ENCODE measurements around the gene OPN1MW. TPM values are rescaled to one million over a fixed set of nuclear protein-coding genes. Genes with fewer than 3 reads are reported as not detected.
"Not testable (repeated sequence)": the region's sequence is repeated elsewhere in the genome, so short reads cannot be mapped to it uniquely, and the experiment has no call there.

The OPN1MW gene
- polyA plus RNA-seq (ENCODE audit: insufficient read length), result not detected

DNA sequence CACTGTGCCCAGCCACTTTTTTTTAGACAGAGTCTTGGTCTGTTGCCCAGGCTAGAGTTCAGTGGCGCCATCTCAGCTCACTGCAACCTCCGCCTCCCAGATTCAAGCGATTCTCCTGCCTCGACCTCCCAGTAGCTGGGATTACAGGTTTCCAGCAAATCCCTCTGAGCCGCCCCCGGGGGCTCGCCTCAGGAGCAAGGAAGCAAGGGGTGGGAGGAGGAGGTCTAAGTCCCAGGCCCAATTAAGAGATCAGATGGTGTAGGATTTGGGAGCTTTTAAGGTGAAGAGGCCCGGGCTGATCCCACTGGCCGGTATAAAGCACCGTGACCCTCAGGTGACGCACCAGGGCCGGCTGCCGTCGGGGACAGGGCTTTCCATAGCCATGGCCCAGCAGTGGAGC, at the start of gene OPN1MW:
OPN1MW (plus strand) TSS at position 301 of the 400 bp plus-strand sequence; CDS start at position 383, 82 bp downstream.
- not testable (repeated sequence) for DNase-seq

DNA sequence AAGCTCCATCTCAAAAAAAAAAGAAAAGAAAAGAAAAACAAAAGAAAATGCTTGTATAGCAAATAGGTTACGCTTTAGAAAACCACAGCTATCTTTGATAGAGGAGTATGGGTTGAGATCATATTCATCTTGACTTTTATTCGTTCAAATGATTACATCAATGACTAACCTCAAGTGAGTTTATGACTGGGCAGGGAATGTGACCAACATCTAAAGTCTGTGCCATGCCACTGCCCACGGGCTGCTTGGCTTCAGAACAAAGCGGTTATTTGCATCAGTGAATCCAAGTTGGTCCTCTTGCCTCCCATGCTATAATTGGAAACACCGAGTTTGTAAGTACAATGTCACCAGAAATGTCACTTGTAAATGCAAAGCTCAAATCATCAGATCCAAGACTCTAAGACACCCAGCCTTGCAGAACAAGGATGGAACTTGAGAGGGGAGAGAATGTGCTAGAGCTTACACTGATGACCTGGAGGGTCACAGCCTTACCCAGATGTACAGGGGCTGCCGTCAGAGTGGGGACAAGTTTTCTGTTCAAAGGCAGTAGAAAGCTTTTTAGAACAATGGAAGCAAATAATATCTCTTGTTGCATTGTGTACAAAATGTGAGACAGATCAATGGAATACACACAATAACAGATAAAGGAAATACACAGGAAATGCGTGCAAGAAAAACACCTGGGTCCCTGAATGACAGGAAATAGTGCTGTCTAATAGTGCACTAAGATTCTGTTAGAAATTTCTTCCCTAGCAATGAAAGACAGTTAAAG, 46.8 kb upstream of the OPN1MW start:
- no peak for DNase-seq

DNA sequence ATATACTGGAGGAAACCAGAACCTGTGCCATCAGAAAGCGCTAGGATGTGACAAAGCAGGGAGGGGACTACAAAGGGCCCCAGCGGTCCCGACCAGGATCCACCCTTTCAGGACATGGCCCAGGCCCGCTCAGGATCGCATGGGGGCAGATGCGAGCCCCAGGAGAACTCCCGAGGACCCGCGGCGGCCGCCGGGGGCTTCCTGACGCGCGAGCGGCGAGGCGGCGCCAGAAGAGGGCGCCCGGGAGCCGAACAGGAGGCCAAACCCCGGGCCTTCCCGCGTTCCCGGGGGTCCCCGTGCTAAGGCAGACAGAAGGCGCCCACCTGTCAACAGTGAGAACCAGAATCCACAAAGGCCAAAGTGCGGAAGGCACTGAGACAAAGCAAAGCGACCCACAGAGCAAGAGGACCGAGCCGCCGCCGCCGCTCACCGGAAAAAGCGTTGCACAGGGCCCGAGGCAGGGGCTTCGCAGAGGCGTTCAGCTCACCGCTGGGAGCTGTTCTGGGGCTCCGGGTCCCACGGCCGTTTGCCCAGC, 45.7 kb upstream of the OPN1MW start:
- peak; percentile 57 for DNase-seq

DNA sequence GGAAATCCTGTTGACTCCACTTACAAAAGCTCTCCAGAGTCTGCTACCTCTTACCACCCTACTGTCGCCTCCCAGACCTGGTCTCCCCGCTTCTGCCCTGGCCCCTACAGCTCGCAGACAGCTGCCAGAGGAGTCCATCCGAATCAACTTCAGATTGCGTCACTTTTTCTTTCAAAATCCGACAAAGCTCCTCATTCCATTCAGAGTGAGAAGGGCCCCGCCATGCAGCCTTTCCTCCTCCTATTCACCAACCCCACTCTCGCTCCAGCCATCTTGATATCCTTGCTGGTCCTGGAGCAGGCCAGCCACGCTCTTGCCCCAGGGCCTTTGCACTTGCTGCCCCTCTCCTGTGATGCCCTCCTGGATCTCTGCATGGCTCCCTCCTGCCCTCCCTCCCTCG, 43.5 kb upstream of the OPN1MW start:
- no peak for DNase-seq

DNA sequence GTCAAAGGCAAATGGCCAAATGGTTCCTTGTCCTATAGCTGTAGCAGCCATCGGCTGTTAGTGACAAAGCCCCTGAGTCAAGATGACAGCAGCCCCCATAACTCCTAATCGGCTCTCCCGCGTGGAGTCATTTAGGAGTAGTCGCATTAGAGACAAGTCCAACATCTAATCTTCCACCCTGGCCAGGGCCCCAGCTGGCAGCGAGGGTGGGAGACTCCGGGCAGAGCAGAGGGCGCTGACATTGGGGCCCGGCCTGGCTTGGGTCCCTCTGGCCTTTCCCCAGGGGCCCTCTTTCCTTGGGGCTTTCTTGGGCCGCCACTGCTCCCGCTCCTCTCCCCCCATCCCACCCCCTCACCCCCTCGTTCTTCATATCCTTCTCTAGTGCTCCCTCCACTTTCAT, 42.2 kb upstream of the OPN1MW start:
- DNase-seq, result no peak

DNA sequence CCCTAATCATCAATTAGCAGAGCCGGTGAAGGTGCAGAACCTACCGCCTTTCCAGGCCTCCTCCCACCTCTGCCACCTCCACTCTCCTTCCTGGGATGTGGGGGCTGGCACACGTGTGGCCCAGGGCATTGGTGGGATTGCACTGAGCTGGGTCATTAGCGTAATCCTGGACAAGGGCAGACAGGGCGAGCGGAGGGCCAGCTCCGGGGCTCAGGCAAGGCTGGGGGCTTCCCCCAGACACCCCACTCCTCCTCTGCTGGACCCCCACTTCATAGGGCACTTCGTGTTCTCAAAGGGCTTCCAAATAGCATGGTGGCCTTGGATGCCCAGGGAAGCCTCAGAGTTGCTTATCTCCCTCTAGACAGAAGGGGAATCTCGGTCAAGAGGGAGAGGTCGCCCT, 41.7 kb upstream of the OPN1MW start:
- no peak for DNase-seq

DNA sequence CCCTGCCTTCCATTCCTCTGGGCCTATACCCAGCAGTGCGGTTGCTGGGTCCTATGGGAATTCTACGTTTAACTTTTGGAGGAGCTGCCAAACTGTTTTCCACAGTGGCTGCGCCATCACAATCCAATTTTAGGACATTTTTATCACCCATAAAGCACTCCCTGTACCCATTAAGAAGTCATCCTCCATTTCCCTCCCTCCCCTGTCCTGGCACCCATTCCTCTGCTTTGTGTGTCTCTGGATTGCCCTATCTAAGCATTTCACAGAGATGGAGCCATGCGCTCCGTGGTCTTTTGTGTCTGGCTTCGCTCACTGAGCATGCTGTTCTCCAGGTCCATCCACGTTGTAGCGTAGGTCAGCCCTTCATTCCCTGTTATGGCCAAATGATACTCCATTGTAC, 40.0 kb upstream of the OPN1MW start:
- no peak for DNase-seq

DNA sequence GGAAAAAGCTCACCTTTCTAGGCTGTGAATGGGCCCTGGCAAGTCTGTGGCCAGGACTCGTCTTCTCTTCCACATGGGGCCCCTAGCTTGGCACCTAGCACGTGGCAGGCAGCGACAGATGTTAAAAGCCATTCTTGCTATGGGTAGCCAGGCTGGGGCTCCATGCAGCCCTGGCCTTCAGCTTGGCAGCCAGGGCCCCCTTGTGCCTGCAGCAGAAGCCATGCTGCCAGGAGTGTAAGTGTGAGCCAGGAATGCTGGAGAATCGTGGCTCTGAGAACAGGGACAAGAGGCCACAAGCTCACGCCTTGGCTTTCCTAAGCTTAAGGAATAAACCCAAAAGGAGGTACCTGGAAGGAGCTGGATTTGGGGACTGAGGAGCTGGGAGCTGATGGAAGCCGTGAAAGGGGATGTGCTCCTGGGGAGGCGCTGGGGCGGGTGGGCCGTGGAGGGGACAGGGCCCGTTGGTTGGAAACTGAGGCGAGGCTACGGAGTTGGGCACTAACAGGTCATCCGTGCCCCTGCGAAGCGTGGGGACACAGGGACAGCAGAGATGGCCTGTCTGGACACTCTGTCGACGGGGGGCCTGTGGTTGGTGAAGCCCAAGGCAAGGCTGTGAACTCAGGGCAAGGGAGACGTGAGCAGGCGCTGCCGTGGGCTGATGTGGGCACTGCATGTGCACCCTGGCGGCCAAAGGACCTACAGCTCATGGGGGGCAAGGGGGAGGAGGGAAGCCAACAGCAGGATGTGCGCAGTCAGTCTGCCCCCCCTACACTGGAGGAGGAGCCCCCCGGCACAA, 39.2 kb upstream of the OPN1MW start:
- DNase-seq, result no peak

DNA sequence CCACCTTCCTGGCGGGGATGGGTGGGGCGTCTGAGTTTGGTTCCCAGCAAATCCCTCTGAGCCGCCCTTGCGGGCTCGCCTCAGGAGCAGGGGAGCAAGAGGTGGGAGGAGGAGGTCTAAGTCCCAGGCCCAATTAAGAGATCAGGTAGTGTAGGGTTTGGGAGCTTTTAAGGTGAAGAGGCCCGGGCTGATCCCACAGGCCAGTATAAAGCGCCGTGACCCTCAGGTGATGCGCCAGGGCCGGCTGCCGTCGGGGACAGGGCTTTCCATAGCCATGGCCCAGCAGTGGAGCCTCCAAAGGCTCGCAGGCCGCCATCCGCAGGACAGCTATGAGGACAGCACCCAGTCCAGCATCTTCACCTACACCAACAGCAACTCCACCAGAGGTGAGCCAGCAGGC, 38.4 kb upstream of the OPN1MW start, which contains the start of gene OPN1LW:
OPN1LW (plus strand) TSS at position 234 of the 400 bp plus-strand sequence; CDS start at position 275, 41 bp downstream.
- DNase-seq, result not testable (repeated sequence)

DNA sequence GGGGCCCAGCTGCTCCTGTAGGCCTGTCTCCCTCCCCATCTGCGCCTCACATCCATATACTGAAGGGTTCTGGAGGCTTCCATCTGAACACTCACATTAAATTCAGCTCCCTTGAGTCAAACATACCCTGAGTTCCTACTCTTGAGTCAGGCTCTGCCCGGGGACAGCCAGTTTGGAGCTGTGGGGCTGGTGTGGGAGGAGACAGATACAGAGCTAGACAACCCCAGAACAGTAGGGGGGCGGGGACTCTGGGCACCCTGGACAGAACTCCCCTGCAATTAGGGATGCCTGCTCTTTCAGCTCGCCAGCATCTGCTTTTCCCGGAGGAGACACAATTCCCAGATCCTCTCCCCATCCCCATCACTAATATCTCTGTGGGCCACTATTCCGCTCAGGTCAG, 31.4 kb upstream of the OPN1MW start:
- DNase-seq, result not testable (repeated sequence)

DNA sequence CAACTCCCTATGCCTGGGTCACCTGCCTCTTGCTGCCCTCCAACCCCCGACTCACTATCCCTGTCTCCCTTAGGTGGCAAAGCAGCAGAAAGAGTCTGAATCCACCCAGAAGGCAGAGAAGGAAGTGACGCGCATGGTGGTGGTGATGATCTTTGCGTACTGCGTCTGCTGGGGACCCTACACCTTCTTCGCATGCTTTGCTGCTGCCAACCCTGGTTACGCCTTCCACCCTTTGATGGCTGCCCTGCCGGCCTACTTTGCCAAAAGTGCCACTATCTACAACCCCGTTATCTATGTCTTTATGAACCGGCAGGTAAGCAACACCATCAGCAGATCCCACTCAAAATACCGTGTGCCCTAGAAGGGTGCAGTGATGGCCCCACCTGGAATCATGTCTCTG, 26.2 kb upstream of the OPN1MW start:
- DNase-seq, result not testable (repeated sequence)

DNA sequence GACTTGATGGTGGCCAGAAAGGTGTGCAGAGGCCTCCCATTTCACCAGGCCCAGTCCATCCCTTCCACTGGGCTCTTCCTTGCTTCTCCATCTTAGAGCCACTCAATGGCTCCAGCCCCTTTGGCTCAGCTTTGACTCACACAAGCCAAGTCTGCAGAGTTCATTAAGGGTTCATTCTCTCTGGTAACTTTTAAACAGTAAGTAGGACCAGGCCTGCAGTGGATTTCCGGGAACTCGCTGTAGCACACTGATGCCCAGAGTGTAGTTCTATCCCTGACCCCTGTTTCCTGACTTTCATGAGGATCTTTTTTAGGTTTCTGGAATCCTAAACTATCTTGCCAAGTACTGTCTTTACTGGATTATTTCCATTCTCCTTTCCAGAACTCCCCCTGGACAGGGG, 25.2 kb upstream of the OPN1MW start:
- DNase-seq, result not testable (repeated sequence)

DNA sequence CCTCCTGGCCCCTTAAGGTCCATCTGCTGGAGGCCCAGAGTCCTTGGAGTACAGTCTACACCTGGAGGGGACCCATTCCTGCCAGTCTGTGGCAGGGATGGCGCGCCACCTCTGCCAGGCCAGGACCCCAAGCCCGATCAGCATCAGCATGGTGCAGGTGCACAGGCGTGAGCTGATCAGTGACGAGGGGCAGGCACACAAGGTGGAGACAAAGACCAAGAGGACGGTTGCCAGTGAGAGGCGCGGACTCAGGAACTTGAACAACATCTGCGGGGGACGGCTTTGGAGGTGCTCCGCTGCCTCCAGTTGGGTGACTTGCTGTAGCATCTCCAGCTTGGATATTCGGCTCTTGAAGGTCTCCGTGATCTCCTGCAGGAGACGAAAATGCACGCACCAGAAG, 23.1 kb upstream of the OPN1MW start:
- DNase-seq, result not testable (repeated sequence)

DNA sequence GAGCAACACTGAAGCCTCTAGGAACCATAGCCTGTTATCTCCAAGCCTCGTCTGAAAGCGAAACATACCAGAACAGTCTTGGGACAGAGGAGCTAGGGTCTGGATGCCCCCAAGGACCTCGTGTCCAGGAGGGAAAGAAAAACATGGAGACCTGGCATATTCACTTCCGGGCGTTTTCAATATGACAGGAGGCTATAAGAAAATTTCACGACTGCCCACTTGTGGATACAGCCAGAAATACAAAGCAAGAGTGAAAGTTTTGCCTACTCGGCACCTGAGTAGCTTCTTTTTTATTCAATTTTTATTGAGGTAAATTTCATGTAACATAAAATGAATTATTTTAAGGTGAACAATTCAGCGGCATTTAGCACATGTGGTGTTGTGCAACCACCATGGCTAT, 17.5 kb upstream of the OPN1MW start:
- not testable (repeated sequence) for DNase-seq

DNA sequence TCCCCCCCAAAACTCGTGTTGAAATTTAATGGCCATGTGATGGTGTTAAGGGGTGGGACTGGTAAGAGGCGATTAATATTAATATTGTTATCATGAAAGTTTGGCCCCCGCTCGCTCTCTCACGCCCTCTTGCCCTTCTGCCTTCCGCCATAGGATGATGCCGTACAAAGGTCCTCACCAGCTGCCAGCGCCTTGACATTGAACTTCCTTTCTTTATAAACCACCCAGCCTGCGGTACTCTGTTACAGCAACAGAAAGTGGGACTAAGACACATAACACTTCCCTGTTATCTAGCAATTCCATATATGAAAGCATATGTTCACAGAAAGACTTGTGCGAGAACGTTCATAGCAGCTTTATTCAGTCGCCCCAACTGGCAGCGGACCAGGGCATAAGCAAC, 14.0 kb upstream of the OPN1MW start:
- not testable (repeated sequence) for DNase-seq

DNA sequence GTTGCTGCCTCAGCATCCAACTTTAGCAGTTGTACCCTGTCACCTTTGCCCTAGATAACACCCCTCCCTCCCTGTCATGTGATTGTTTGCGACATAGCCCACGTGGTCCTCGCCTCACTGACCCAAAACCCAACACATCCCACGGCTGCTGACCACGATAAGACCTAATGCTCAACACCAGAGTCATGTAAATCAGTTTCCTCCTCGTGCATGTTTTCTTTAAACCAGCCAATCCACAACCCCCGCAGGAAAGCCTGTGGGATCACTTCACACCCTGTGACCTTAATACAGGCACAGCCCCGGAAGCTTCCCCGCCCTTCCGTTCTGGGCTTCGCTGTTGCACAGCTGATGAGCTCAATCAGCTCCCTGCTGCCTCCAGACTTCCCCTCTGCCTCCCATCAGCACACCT, 9.9 kb upstream of the OPN1MW start:
- DNase-seq, result not testable (repeated sequence)

DNA sequence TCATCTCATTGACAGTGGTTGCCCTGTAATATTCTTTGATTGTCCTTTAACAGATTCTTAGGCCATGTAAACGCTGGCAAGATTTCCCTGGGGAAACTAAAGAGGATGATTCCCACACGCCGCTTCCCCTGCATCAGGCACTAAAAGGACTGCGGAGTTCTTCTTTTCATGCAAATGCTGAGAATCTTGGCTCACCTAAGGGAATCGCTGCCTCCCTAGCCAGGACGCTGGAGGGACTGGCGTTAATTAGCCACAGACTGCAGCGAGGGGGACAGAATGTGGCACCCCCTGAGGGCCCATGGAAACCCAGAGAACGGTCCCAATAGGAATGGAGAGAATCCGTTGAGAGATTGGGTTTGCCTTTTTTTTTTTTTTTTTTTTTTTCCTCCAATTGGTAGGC, 8.0 kb upstream of the OPN1MW start:
- not testable (repeated sequence) for DNase-seq

DNA sequence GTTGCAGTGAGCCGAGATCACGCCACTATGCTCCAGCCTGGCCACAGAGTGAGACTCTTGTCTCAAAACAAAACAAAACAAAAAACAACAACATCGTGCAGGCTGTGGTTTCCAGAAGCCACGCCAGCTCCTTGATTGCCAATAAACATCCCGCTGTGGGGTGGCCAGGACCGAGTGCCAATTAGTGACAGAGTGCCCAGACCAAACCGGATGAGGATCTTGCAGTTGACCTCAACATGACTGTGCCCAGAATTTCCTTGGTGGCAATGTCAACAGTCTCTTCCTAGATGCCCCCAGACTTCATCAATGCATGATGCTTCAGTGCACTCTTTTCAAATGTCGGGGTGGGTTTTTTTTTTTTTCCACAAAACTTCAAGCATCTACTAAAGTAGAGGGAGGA, 1.4 kb downstream of the OPN1MW start:
- DNase-seq, result not testable (repeated sequence)

DNA sequence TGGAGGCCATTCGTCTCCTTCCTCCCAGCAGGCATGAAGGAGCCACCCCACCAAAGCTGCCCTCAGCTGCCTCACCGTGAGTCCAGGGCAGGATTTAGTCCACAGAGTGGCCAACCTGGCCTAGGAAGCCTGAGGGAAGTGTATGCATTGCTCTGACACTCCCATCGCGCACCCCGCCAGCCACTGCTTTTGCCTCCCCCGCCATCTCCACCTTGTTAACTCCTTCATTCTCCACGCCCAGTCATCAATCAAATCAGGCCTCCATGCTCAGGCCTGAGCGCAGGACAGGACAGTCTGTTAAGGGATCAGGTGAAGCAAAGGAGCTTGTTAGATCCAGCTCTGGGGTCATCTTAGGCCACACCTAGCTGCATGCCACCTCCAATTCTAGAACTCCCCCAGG, 10.4 kb downstream of the OPN1MW start:
- not testable (repeated sequence) for DNase-seq

DNA sequence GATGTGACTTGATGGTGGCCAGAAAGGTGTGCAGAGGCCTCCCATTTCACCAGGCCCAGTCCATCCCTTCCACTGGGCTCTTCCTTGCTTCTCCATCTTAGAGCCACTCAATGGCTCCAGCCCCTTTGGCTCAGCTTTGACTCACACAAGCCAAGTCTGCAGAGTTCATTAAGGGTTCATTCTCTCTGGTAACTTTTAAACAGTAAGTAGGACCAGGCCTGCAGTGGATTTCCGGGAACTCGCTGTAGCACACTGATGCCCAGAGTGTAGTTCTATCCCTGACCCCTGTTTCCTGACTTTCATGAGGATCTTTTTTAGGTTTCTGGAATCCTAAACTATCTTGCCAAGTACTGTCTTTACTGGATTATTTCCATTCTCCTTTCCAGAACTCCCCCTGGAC, 11.9 kb downstream of the OPN1MW start:
- DNase-seq, result not testable (repeated sequence)

DNA sequence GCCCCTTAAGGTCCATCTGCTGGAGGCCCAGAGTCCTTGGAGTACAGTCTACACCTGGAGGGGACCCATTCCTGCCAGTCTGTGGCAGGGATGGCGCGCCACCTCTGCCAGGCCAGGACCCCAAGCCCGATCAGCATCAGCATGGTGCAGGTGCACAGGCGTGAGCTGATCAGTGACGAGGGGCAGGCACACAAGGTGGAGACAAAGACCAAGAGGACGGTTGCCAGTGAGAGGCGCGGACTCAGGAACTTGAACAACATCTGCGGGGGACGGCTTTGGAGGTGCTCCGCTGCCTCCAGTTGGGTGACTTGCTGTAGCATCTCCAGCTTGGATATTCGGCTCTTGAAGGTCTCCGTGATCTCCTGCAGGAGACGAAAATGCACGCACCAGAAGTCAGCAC, 14.1 kb downstream of the OPN1MW start:
- DNase-seq, result not testable (repeated sequence)

DNA sequence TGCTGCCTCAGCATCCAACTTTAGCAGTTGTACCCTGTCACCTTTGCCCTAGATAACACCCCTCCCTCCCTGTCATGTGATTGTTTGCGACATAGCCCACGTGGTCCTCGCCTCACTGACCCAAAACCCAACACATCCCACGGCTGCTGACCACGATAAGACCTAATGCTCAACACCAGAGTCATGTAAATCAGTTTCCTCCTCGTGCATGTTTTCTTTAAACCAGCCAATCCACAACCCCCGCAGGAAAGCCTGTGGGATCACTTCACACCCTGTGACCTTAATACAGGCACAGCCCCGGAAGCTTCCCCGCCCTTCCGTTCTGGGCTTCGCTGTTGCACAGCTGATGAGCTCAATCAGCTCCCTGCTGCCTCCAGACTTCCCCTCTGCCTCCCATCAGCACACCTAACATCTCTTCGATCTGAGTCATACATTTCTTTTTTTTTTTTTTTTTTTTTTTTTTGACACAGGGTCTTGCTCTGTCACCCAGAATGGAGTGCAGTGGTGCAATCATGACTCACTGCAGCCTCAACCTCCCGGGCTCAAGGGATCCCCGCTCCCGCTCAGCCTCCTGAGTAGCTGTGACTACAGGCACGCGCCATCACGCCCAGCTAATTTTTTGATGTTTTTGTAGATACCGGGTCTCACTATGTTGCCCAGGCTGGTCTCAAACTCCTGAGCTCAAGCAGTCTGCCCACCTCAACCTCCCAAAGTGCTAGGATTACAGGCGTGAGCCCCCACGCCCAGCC, 27.4 kb downstream of the OPN1MW start:
- not testable (repeated sequence) for DNase-seq

DNA sequence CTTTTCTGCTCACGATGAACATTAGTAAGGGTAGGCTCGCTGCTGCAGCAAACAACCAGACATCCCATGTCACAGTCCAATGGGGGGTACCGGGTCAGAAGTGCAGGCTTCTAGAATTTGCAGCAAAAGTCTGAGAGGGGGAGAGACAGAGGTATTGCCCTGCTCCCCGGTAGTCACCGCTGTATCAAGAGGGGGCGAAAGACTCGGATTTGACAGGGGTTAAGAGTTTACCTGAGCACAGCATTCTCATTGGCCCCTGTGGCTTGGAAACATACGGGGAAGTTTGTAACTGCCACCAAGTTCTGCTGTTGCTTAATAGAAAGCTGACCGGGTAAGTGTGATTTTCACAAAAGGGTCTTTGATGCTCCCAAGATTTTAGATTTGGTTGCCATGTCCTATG, 28.7 kb downstream of the OPN1MW start:
- not testable (repeated sequence) for DNase-seq
